Measurements from ENCODE around the gene TTC9. TPM values are rescaled to one million over a fixed set of nuclear protein-coding genes. Genes with fewer than 3 reads are reported as not detected.
A peak's percentile ranks its signal among the peaks of the same experiment; 100 is the strongest.

Gene TTC9
- total RNA-seq, 2 donors from 2014 or later, result 1.6 to 2.6 TPM

DNA sequence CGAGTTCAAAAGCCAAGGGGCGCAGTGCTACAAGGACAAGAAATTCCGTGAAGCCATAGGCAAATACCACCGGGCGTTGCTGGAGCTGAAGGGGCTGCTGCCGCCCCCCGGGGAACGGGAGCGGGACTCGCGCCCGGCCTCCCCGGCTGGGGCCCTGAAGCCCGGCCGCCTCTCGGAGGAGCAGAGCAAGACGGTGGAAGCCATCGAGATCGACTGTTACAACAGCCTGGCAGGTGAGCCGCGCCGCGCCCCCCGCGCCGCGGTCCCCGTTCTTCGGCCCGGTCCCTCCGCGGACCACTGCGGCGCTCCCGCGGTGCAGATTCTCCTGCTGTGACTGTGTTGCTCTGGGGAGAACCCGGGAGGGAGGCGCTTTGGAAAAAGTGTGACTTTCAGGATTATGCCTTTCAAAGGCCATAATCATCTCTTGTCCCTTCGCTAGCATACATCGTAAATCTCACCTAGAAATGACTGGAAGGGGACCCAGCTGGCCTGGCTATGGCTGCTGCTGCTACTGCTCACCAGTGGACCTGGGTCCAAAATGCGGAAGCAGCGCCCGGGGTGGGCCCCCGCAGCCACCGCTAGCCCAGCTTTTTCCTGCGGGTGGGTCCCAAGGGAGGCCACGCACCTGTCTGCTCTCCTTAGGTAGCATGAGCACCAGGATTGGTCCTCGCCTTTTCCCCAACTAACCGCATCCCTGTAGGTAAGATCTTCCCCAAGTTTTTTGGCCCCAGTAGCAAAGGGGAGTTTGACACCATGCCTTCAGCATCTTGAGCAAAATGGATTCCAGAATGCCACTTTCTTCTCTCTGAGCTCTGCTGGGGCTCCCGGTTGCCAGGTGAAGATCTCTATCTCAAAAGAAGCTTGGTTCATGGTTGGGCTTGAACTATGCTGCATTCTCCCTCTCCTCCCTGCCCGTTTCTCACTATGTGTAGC is 853 bp downstream of the TTC9 start:
- H3K4me3 ChIP-seq, result peak overlapping the region; percentile 14 to 41
- peak in 2 of 4 donors; percentile 11 to 13 for DNase-seq
- H3K27me3 ChIP-seq, result no peaks in the 10 kb centered on the region
- H3K27ac ChIP-seq, result peak overlapping the region in 2 of 4 donors; percentile 11 to 12
- TF ChIP-seq, protein P1, sequence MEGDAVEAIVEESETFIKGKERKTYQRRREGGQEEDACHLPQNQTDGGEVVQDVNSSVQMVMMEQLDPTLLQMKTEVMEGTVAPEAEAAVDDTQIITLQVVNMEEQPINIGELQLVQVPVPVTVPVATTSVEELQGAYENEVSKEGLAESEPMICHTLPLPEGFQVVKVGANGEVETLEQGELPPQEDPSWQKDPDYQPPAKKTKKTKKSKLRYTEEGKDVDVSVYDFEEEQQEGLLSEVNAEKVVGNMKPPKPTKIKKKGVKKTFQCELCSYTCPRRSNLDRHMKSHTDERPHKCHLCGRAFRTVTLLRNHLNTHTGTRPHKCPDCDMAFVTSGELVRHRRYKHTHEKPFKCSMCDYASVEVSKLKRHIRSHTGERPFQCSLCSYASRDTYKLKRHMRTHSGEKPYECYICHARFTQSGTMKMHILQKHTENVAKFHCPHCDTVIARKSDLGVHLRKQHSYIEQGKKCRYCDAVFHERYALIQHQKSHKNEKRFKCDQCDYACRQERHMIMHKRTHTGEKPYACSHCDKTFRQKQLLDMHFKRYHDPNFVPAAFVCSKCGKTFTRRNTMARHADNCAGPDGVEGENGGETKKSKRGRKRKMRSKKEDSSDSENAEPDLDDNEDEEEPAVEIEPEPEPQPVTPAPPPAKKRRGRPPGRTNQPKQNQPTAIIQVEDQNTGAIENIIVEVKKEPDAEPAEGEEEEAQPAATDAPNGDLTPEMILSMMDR (IDR thresholded peaks at IDR 0.05), result no peak
- peak in 1 of 3 donors; percentile 7 for TF ChIP-seq POLR2A (IDR thresholded peaks at IDR 0.05)
- ATAC-seq, result peak; percentile 44
- peaks cover 24% of the 10 kb centered on the region for H3K4me1 ChIP-seq
- intact Hi-C loops (cut with DNase I), result no loop called here
- WGBS, 2 donors, result 6 to 33% methylated on average over 12 to 51 of the region's 51 CpGs
- H3K36me3 ChIP-seq (replicated peaks in 1 of 2; ENCODE audit: insufficient read depth in 1 of 2, low read depth in 2 of 2), result no peaks in the 10 kb centered on the region
- no peaks in the 10 kb centered on the region for H3K9me3 ChIP-seq

DNA sequence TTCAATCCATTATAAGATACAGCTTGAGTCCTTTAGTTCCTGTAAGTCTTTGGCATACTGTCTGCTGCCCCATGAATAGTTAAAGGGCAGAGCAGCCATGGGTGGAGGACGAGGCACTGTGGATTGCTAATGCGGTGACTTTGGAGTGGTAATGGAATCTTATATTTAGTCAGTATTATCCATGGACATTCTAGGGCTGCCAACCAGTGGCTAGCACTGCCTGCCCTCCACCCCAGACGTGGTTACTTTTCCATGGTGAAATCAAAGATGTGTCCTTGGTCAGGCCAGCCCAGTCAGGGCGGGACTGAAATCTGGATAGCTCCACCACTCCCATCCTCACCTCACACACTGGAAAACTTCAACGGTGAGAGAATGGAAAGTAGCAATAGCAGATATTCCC is 2.3 kb downstream of the TTC9 start:
- WGBS, 2 donors, result 62 to 66% methylated on average over 5 of the region's 5 CpGs
- intact Hi-C loops (cut with DNase I), result no loop called here
- Histone ChIP-seq H3K27ac (no peak overlapping the region), H3K36me3 (replicated peaks in 1 of 2; ENCODE audit: insufficient read depth in 1 of 2, low read depth in 2 of 2) (no peaks in the 10 kb centered on the region), H3K4me3 (no peak overlapping the region), H3K9me3 (no peaks in the 10 kb centered on the region), H3K4me1 (peaks cover 24% of the 10 kb centered on the region), H3K27me3 (no peaks in the 10 kb centered on the region)
- DNase-seq (no peak), ATAC-seq (no peak)
- TF ChIP-seq, protein P1 (IDR thresholded peaks at IDR 0.05), result no peak
- TF ChIP-seq POLR2A (IDR thresholded peaks at IDR 0.05), result no peak

DNA sequence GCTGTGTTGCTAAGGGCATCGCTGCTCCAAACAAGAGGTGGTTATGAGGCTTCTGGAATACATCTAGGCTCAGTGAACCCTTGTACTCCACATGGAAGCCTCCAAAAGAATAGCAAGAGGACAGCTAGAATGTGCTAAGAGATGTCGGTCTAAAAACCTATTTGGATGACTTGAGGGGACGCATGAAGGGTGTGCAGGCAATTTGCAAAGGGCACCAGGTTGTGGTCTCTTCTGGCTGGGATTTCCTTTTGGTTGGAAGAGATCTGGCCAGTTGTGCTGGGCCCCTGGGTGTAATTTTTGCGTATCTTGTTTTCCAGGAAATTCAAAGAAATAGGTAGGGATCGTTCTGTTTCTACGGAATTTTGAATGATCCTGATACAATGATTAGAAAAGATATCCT is 4.2 kb downstream of the TTC9 start:
- TF ChIP-seq, protein P1 (IDR thresholded peaks at IDR 0.05), result no peak
- no peak for TF ChIP-seq POLR2A (IDR thresholded peaks at IDR 0.05)
- H3K9me3 ChIP-seq, result no peaks in the 10 kb centered on the region
- WGBS, 2 donors, result 76 to 90% methylated on average over 6 of the region's 6 CpGs
- no peaks in the 10 kb centered on the region for H3K36me3 ChIP-seq (replicated peaks in 1 of 2; ENCODE audit: insufficient read depth in 1 of 2, low read depth in 2 of 2)
- intact Hi-C loops (cut with DNase I), result no loop called here
- no peak overlapping the region for H3K27ac ChIP-seq
- ATAC-seq (no peak), DNase-seq (no peak)
- no peak overlapping the region for H3K4me3 ChIP-seq
- peaks cover 21% of the 10 kb centered on the region for H3K4me1 ChIP-seq
- no peaks in the 10 kb centered on the region for H3K27me3 ChIP-seq

DNA sequence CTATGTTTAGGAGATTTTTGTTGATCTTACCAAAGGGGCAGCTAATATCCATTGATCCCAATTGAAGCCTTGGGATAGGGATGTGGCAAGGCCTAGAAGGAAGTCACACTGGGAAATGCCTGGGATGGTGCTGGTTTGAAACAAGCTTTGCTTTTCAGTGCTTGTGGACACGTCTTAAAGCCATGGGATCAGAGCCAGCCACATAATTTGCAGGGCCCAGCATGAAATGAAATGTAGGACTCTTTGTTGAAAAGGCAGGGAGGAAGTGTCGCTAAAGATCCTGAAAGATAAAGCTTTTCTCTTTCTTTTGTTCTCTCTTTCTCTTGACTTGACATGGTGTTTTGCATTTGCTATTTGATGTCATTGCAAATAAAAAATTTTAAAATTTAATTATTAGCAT is 5.0 kb downstream of the TTC9 start:
- 72 to 78% methylated on average over 2 of the region's 2 CpGs for WGBS, 2 donors

More for the DNA sequence above, 5.0 kb downstream of the TTC9 start:
- H3K27ac ChIP-seq, result no peak overlapping the region
- intact Hi-C loops (cut with DNase I), result no loop called here
- H3K4me1 ChIP-seq, result peaks cover 19% of the 10 kb centered on the region
- no peak for ATAC-seq
- no peaks in the 10 kb centered on the region for H3K27me3 ChIP-seq
- no peak for DNase-seq
- TF ChIP-seq POLR2A (IDR thresholded peaks at IDR 0.05), result no peak
- TF ChIP-seq, protein P1 (IDR thresholded peaks at IDR 0.05), result no peak
- no peak overlapping the region for H3K4me3 ChIP-seq
- H3K9me3 ChIP-seq, result no peaks in the 10 kb centered on the region
- H3K36me3 ChIP-seq (replicated peaks in 1 of 2; ENCODE audit: insufficient read depth in 1 of 2, low read depth in 2 of 2), result no peaks in the 10 kb centered on the region

All from body of pancreas (tissue), 4 donors.